Sigmoid colon (tissue), 4 donors: ENCODE measurements around the gene PLEKHS1.
"Not testable (repeated sequence)": the region's sequence is repeated elsewhere in the genome, so short reads cannot be mapped to it uniquely, and the experiment has no call there.

Source experiments
- EP300 ChIP-seq, 4 donors: sonication (generic); formaldehyde crosslinking; IDR thresholded peaks; one replicate each; pipeline ENCODE4 v1.6.1; 2017; ENCODE audit warnings: antibody characterized with exemption in 4 of 4
- TF ChIP-seq, protein P1 (sequence below), 4 experiments: fragments of 450-650 bp in 3 of 4; fragments of 200-600 bp in 1 of 4; IDR thresholded peaks; one replicate each; pipeline ENCODE4 v1.5.1; 2016 to 2019; ENCODE audit warnings: antibody characterized with exemption in 4 of 4, mild to moderate bottlenecking in 3 of 4, moderate library complexity in 2 of 4

DNA sequence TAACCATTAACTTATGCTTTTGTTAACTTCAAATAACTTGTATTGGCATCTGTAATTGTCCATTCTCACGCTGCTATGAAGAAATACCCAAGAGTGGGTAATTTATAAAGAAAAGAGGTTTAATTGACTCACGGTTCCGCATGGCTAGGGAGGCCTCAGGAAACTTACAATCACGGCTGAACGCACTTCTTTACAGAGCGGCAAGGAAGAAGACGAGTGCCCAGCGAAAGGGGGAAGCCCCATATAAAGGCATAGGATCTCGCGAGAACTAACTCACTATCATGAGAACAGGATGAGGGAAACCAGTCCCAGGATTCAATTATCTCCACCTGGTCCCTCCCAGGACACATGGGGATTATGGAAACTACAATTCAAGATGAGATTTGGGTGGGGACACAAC is 77.1 kb downstream of the PLEKHS1 start:
- TF ChIP-seq, protein P1, sequence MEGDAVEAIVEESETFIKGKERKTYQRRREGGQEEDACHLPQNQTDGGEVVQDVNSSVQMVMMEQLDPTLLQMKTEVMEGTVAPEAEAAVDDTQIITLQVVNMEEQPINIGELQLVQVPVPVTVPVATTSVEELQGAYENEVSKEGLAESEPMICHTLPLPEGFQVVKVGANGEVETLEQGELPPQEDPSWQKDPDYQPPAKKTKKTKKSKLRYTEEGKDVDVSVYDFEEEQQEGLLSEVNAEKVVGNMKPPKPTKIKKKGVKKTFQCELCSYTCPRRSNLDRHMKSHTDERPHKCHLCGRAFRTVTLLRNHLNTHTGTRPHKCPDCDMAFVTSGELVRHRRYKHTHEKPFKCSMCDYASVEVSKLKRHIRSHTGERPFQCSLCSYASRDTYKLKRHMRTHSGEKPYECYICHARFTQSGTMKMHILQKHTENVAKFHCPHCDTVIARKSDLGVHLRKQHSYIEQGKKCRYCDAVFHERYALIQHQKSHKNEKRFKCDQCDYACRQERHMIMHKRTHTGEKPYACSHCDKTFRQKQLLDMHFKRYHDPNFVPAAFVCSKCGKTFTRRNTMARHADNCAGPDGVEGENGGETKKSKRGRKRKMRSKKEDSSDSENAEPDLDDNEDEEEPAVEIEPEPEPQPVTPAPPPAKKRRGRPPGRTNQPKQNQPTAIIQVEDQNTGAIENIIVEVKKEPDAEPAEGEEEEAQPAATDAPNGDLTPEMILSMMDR (IDR thresholded peaks at IDR 0.05): not testable (repeated sequence)
- TF ChIP-seq EP300 (IDR thresholded peaks at IDR 0.05): not testable (repeated sequence)
